ENCODE data around the gene SERTAD1. TPM values are rescaled to one million over a fixed set of nuclear protein-coding genes. Genes with fewer than 3 reads are reported as not detected.

SERTAD1 gene
- total and polyA plus RNA-seq, 7 donors = 10.5 to 88.7 (median 17.5) TPM

DNA sequence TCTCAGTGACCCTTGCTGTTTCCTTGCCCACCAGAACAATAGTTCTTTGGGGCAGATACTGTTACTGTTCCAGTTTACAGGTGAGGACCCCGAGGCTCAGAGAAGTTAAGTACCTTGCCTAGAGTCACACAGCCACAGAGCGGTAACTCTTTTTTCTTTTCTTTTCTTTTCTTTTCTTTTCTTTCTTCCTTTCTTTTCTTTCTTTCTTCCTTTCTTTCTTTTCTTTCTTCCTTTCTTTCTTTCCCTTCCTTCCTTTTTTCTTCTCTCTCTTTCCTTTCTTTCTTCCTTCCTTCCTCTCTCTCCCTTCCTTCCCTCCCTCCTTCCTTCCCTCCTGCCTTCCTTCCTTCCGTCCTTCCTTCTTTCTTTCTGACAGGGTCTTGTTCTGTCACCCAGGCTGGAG, 7.8 kb downstream of the SERTAD1 start:
- WGBS, 3 donors = 82 to 91% (median 85%) methylated on average over 3 of the region's 3 CpGs
- Histone ChIP-seq H3K4me3 (no peak overlapping the region), H3K27me3 (ENCODE audit: insufficient read depth in 3 of 3, low read length in 2 of 3) (no peaks in the 10 kb centered on the region), H3K4me1 (peaks cover 21% of the 10 kb centered on the region), H3K27ac (peak overlapping the region; percentile 77), H3K36me3 (ENCODE audit: insufficient read depth in 1 of 2, low read depth in 1 of 2) (peaks cover 0 to 12% of the 10 kb centered on the region in 2 donors), H3K9me3 (no peaks in the 10 kb centered on the region)
- ATAC-seq = no peak
- intact Hi-C loops (cut with DNase I) = no loop called here
- TF ChIP-seq, protein P1, sequence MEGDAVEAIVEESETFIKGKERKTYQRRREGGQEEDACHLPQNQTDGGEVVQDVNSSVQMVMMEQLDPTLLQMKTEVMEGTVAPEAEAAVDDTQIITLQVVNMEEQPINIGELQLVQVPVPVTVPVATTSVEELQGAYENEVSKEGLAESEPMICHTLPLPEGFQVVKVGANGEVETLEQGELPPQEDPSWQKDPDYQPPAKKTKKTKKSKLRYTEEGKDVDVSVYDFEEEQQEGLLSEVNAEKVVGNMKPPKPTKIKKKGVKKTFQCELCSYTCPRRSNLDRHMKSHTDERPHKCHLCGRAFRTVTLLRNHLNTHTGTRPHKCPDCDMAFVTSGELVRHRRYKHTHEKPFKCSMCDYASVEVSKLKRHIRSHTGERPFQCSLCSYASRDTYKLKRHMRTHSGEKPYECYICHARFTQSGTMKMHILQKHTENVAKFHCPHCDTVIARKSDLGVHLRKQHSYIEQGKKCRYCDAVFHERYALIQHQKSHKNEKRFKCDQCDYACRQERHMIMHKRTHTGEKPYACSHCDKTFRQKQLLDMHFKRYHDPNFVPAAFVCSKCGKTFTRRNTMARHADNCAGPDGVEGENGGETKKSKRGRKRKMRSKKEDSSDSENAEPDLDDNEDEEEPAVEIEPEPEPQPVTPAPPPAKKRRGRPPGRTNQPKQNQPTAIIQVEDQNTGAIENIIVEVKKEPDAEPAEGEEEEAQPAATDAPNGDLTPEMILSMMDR (IDR thresholded peaks at IDR 0.05) = no peak
- DNase-seq = no peak

DNA sequence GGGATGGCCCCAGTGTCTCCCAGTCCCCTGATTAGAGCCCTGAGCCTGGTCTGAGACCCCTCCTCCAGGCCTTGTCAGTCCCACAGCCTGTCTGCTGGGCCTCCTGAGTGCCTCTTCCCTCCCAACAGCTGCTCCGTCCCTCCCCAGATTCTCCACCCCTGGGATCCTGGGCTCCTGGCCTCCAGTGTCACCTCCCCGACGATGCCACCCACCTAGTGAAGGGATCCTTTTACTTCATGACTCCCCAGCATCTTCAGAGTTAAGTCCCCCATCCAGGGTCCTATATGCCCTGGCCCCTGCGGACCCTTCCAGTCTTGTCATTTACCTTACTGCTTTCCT, 8.2 kb downstream of the SERTAD1 start:
- Histone ChIP-seq H3K27me3 (ENCODE audit: insufficient read depth in 3 of 3, low read length in 2 of 3) (no peaks in the 10 kb centered on the region), H3K36me3 (ENCODE audit: insufficient read depth in 1 of 2, low read depth in 1 of 2) (peaks cover 0 to 8% of the 10 kb centered on the region in 2 donors), H3K9me3 (no peaks in the 10 kb centered on the region), H3K4me3 (no peak overlapping the region), H3K4me1 (peaks cover 16% of the 10 kb centered on the region), H3K27ac (peak overlapping the region; percentile 77)
- WGBS, 3 donors = 44 to 53% (median 52%) methylated on average over 4 of the region's 4 CpGs
- intact Hi-C loops (cut with DNase I) = no loop called here
- DNase-seq (peak in 1 of 2 donors; percentile 10), ATAC-seq (no peak)
- TF ChIP-seq, protein P1 (IDR thresholded peaks at IDR 0.05) = no peak

- Histone ChIP-seq H3K27me3 (ENCODE audit: insufficient read depth in 3 of 3, low read length in 2 of 3) (no peaks in the 10 kb centered on the region), H3K27ac (peak overlapping the region; percentile 77), H3K9me3 (no peaks in the 10 kb centered on the region), H3K4me3 (no peak overlapping the region), H3K36me3 (ENCODE audit: insufficient read depth in 1 of 2, low read depth in 1 of 2) (peaks cover 0 to 3% of the 10 kb centered on the region in 2 donors), H3K4me1 (peaks cover 13% of the 10 kb centered on the region)
- TF ChIP-seq, protein P1 (IDR thresholded peaks at IDR 0.05) = no peak
- WGBS, 3 donors = 44 to 56% (median 46%) methylated on average over 16 of the region's 16 CpGs
- DNase-seq = peak; percentile 60 to 80
- intact Hi-C loops (cut with DNase I) = no loop called here
- ATAC-seq = no peak
These were observed 8.7 kb downstream of the SERTAD1 start for GRCh38 chr19:40416918-40417642.

- DNase-seq (no peak), ATAC-seq (no peak)
- peak overlapping the region; percentile 77 for H3K27ac ChIP-seq
- TF ChIP-seq, protein P1 (IDR thresholded peaks at IDR 0.05) = no peak
- WGBS, 3 donors = 97 to 98% (median 97%) methylated on average over 2 of the region's 2 CpGs
- H3K27me3 ChIP-seq (ENCODE audit: insufficient read depth in 3 of 3, low read length in 2 of 3) = no peaks in the 10 kb centered on the region
- H3K9me3 ChIP-seq = no peaks in the 10 kb centered on the region
- intact Hi-C loops (cut with DNase I) = no loop called here
- H3K4me3 ChIP-seq = no peak overlapping the region
- peaks cover 21% of the 10 kb centered on the region for H3K4me1 ChIP-seq
- H3K36me3 ChIP-seq (ENCODE audit: insufficient read depth in 1 of 2, low read depth in 1 of 2) = no peaks in the 10 kb centered on the region
These were observed 10.0 kb downstream of the SERTAD1 start for GRCh38 chr19:40415768-40416167.
